ENCODE measurements around the gene RTL5.
A peak's percentile ranks its signal among the peaks of the same experiment; 100 is the strongest.

Gene RTL5

DNA sequence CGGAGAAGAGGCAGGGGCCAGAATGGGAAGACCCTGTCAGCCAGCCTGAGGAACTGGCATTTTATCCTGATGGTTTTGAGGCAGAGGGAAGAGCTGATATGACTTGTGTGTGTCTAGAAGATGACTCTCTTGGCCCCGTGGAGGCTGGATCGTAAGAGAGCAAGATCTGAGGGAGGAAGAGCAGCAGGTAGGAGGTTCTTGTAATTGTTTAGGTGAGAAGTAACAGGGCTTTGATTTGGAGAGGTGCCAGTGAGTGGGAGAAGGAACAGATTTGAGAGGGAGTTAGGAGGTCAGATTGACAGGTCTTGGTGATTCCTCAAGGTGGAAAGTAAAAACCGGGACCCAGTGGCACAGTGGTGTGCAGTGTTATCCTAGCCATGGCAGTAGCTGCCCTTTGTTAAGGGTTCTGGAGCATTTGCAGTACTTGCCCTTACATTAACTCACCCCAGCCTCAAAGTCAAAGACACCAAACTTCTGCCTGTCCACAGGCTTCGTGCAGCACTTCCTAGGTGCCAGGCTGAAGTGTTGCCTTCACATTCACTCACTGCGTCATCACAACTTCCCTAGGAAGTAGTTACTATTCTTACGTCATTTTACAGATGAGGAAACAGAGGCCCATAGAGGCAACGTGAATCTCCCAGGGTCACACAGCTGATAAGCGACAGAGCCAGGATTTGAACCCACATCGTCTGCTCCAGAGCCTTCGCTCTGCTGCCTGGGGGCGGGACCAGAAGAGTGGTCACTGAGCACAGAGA, 23.7 kb downstream of the RTL5 start:
- no peak for DNase-seq

DNA sequence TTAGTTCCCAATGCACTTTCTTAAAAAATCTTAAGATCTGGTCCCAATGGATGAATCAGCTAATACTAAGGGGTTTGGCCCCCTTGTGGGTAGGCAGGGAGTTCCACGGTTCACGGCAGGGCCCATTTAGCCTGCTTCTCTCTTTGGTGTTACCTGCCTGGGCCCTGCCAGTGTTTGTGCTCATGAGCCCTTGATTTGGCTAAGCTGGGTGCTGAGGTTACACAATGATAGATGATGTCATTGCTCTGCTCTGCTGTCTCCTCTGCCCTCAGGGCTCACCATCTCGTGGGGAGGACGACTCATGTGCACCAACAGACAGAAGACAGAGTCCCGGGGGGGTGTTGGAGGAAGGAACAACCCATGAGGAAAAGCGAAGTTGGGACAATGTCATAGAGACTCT, 24.4 kb downstream of the RTL5 start:
- no peak for DNase-seq

DNA sequence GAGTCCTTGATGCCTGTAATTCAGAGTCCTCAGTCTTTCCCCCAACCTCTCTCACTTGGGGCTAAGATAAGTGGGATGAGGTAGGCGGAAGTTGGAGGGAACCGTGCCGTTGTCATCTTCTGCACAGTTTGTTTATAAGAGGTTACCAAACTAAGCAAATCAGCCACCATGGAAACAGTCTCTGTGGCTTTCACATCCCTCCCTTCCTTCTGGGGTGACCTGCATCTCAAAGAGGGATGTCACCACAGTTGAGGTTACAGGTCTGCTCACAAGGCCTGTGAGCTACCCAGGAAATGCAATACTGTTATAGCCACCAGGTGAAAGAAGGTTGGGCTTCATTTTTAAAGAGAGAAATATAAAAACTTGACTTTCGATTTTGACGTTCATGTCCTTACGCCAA, 26.3 kb downstream of the RTL5 start:
- no peak for DNase-seq

DNA sequence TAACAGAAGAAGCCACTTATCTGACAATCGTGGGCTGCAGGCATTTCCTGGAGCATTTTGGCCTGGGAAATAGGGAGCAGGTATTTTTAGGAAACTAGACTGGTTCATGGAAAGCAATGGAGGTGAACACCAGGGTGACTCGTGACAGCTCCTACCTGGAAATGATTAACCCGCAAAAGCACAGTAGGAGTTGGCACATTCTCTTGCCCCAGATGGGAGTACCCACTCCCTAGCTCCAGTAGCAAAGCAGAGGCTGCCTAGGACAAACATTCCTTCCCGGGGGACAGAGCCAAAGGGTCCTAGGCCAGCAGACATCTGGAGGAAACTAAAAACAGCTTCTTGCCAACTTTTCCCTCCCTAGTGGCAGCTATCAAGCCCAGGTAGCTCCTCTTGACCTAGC, 29.0 kb downstream of the RTL5 start:
- DNase-seq = no peak

DNA sequence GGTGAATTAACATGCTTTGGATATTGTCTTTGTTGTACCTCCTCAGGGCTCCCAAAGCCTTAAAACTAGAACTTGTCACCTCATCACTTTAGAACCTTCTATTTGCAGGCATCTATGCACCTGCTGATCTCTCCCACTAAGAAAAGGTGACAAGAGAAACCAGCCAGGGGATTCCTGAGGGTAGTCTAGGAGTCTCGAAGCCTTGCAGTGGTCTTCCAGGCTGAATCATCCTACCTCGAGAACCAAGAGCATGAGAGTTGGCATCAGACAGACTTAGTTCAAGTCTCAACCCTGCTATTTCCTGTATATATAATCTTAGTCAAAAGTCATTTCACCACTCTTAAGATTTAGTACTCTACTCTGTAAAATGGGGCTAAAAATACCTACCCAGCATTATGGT, 29.6 kb downstream of the RTL5 start:
- no peak for DNase-seq

DNA sequence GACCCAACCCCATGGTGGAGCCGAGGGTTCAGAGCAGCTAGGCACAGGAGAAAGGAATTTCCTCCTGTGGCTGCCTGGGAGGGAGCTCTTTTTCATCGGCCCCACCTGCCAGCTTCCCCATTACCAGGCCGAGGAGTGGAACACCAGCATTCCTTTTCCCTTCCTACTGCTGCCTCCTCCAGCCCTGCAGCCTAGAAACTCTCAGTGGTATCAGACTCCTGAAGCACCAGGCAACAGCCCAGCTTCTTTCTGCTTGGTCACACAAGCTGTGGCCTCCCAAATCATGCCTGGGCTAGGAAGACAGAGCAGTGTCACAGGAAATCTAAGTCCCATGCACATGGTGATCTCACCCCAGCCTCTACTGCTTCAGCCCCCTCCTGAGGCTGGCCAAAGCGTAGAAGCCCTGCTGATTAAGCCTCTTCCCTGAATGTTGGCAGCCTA, 30.1 kb downstream of the RTL5 start:
- no peak for DNase-seq

DNA sequence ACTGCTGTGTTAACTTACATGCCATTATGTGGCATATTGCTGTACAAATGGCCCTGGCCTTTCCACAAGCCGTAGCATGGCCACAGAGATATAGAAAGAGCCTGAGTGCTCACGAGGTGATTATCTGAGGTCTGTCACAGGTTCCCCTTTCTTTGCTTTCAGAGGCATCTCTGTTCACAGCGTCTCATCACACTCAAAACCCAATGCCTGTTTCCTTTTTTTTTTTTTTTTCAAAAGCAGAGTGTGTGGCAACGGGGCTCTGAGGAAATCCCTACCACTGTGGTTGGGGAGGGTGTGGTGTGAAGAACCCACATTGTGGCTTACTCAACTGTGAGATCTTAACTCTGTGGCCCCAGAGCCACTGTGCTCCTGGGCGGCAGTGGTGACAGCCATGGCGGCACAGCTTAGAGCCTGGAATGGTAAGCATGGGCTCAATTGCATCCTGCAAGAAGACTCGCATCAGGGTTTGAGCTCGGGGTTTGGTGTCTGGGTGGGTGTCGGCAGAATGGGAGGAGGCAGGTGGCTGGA, 30.8 kb downstream of the RTL5 start:
- no peak for DNase-seq

DNA sequence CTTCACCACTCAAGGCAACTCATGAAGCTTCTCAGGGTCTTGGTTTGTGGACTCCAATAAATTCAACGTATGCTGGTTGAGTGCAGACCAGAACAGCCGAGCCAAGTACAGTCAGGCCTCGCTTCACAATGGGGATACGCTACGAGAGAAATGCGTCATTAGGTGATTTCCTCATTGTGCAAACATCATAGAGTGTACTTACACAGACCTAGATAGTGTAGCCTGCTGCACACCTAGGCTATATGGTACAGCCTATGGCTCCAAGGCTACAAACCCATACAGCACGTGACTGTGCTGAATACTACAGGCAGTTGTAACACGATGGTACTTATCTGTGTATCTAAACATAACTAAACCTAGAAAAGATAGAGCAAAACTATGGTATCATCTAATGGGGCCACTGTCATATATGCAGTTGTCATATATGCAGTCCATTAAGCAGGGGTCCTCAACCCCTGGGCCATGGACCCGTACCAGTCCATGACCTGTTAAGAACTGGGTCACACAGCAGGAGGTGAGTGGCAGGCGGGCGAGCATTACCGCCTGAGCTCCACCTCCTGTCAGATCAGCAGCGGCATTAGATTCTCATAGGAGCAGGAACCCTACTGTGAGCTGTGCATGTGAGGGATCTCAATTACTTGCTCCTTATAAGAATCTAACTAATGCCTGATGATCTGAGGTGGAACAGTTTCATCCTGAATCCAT, 31.5 kb downstream of the RTL5 start:
- no peak for DNase-seq

DNA sequence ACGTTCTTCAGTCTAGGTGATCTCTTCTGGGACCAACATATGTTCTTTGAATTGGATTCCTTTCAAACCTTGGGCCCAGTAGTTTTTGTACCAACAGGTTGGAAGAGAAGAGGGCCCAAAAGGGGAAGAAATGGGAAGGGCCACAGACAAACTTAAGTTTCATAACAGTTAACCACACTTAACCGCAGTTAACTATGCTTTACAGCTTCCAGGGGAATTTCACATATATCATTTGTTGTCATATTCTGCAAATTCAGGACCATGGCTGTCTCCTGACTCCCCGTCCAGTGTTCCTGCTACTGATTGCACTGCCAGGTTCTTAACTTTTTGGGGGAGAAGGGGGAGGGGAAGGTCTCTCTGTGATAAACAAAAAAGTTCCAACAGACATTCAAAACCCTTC, 34.6 kb downstream of the RTL5 start:
- no peak for DNase-seq

DNA sequence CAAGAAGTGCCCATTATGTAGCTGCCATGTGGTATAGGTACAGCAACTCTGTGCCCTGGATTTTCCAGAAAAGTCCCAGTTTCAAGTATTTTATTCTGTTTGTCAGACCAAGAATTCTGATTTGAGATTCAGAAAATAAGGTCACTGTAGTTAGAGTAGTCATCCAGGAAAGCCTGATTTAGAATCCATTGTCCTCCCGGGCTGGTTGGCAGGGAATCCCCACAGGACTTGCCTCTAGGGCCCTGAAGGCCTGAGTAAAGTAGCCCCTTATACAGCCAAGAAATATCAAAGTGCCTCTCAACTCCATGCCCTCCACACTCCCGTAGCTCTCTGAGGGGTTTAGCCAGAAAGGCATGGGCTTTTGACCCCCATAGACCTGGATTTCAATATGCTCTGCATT, 36.3 kb downstream of the RTL5 start:
- no peak for DNase-seq

DNA sequence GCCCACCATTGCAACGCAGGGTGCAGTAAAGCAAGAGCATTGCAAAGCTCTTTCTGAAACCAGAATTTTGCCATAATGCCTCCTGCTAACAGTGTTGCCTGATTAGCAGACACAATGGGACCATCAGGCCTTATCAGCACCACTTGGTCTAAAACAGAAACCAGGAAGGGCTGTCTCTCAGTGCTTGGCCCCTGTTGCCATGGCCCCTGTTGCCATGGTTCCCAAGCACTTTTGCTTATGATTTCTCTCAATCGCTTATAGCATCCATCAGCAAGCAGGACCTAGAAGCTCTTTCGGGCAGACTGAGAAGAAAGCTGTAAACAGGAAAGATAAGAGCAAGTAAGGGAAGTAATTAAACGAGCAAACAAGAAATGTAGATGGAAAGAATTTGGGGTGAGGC, 36.8 kb downstream of the RTL5 start:
- DNase-seq = peak; percentile 6

DNA sequence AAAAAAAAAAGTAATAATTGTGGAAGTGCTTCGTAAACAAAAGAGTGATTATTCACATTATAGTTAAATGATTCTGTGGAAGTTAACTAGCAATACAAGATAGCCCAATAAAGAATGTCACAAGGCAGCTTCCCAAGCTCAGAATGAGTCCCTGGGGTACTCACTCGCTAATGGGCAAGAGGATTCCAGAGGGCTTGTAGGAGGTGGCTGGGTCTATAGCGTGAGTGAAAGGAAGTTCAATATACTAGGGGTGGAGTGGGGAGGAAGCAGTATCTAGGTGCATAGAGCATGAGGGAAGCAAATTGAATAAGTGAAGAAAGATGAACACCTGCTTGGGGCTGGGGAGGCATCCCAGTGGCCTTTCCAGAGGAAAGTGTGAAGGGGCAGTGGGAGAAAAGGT, 42.5 kb downstream of the RTL5 start:
- DNase-seq = no peak

DNA sequence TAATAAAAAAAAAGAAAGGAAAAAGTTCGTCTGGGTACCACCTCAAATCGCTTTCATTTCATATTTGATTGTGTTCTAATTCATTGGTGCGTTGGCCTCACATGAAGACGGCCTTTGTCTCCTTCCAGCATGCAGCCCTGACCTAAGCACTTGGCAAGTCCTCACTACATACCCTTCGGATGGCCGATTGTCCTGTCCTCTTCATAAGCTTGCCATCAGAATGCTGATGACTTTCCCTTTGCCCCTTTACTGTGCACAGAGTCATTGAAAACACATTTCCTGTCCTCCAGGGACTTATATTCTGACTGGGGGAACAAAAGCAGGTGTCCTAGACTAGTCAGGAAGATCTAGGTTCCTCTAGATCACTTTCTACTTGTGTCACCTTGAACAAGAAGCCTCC, 43.0 kb downstream of the RTL5 start:
- no peak for DNase-seq

DNA sequence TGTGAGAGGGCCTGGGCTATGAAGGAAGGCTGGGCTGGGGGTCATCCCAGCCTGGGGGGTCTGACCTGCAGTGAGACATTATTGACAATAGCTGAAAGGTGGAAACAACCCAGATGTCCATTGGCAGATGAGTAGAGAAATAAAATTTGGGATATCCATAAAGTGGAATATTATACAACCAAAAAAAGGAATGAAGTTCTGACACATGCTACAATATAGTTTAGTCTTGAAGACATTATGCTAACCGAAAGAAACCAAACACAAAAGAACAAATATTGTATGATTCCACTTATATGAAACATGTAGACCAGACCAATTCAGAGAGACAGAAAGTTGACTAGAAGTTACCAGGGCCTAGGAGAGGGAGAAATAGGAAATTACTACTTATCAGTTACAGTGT, 44.7 kb downstream of the RTL5 start:
- DNase-seq = no peak

DNA sequence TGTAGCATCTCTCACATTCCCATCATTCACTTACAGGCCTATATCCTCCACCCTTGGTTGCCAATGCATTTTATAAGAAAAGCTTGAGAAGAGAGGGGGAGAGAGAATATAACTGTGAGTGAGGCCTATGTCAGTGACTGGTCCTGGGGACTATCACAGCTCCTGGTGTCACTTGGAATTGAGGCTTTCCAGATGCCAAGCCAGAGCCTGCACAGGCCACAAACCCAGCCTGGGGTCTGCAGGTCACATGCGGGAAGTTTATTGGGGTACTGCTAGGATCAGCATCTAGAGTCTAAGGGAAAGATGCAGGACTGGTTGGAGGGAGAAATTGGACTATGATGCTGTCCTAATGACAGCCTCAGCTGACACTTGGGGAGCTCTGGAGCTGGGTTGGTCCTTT, 47.6 kb downstream of the RTL5 start:
- DNase-seq = no peak

DNA sequence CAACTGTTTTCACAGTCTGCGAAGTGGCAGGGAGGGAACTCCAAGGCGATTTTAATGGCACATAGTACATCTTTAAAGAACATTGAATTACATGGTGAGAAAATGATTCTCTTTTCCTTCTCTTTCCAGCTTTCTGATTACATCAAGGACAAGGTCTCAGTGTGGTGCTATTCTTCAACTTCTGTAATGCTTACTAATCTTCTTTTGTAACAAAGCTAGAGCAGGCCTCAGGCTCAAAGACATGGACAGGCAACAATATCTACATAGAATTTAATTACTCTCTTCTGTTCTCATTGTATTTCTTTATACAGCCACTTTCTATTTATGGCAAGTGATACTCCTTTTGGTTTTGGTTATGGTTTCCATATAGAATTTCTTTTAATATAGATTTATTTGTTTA, 48.4 kb downstream of the RTL5 start:
- DNase-seq = no peak

DNA sequence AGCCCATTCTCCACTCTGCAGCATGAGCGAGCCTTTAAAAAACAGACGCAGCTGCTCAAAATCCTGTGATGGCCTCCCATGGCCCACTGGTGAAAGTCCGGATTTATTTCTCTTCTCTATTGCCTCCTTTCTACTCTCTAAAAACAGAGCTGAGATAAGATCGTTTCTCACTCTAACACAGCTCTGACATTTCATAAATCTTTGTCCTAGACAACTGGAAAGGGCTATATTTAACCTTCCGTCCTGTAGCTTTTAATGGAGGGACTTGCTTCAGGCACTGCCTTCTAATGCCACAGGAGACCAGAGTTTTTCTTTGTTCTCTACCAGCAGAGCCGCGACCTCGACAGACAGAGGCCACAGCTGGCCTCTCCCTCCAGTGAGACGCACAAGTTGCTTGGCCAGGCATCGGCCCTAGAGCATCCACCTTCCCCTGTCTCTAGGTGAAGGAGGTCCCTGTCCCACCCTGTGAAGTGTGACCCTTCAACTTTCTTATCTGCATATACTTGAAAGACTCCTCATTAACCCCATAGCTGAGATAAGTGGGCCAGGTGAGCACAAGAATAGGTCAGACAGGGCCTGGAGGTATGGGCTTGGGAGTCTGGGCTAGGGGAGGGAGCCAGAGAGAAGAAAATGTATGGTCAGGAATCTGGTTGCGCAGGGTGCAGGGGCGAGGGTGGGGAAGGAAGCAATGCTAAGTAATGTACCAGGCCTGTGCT, 50.0 kb downstream of the RTL5 start:
- DNase-seq = no peak

DNA sequence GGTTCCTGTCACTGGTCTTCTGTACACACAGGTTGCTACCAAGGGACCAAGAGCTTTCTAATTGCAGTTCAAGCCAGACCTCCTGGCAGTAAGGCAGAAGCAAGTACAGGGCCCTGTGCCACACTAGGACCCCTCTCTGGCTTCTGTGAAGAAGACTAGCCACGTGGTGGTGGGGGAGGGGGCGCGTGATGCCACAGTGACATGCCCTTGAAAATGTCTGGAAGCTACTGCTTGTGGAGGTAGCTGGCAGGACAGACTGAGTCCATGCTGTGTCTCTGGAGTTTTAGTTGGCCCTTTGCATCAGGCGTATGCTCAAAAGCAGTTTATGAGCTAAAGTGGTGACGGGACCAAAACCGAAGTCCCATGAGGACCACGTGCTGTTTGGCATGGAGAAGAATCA, 50.9 kb downstream of the RTL5 start:
- DNase-seq = no peak

DNA sequence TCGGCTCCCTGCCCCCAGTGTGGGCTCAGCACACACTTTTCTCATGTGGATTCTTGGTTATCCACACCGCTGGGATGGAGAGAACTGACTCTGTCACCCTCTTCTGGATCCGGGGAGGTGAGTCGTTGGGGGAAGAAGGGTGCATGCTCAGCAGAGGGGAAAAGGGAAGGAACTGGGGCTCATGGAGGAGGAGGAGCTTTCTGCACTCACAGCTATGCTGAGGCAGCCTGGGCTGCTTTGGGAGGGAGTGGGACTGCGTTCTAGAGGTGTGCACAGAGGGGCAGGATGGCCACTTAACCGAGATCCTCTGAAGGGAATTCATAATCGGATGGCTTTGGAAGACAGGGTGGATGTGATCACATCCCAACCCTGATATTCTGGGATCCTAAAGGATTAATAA, 51.6 kb downstream of the RTL5 start:
- DNase-seq = no peak

DNA sequence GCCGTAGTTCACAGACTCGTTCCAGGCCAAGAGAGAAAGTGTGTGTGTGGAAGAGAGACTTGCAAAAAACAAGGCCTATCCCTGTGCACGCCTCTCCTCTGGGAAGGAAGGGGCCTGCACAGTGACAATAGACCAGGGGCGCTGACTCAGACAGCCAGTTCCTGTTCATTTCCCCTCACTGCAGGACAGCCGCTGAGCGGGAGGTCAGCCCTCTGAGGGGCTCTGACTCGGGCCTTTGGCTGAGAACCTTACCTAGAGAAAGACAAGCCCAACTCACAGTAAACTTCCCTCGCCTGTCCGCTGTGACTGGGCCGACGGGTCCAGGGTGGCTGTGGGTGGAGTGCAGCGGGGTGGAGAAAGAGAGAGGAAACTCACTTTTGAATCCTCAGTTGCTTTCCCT, 52.1 kb downstream of the RTL5 start:
- no peak for DNase-seq

DNA sequence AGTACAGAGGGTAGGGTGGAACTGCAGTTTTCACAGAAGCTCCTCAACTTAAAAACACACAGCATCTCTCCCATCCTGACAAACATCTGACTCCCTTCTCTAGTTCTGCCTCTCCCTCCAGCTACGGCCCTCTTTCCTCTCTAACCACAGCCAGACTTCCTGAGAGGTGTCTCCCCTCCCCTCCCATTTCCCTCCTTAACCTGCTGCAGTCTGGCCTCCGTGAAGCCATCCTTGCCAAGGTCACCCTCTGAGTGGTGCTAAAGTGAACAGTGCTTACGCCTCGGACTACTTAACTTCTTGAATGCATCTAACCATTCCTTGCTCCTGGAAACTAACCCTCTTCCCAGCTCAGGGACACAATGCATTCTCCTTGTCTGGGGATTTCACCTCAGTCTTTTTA, 53.3 kb downstream of the RTL5 start:
- no peak for DNase-seq
